ENCODE results near the gene MAML3. TPM values are rescaled to one million over a fixed set of nuclear protein-coding genes. Genes with fewer than 3 reads are reported as not detected.

The MAML3 gene
- total RNA-seq, 1 donor, result 0.72 TPM

GRCh38 chr4:139934708-139935195 lies 219.2 kb downstream of the MAML3 start:
- no peak overlapping the region for H3K4me2 ChIP-seq (ENCODE audit: insufficient read depth, low read length)
- H3K4me1 ChIP-seq (ENCODE audit: insufficient read depth, low read length), result no peaks in the 10 kb centered on the region
- no peak for DNase-seq (ENCODE audit: insufficient read length, low spot score, missing footprints)
- H3K79me2 ChIP-seq (ENCODE audit: insufficient read depth, low read length), result no peaks in the 10 kb centered on the region
- H3K27me3 ChIP-seq (ENCODE audit: insufficient read depth, low read length), result peaks cover 15% of the 10 kb centered on the region
- no peaks in the 10 kb centered on the region for H4K20me1 ChIP-seq (ENCODE audit: insufficient read depth, low read length)
- no peak for TF ChIP-seq CTCF (IDR thresholded peaks at IDR 0.05; ENCODE audit: extremely low read depth, low read depth, low read length)
- no peak overlapping the region for H2AFZ ChIP-seq (ENCODE audit: low read length)
- H3K27ac ChIP-seq (ENCODE audit: low read depth, low read length), result no peak overlapping the region
- no peaks in the 10 kb centered on the region for H3K36me3 ChIP-seq (ENCODE audit: insufficient read depth, low read length)
- no peak overlapping the region for H3K4me3 ChIP-seq (ENCODE audit: insufficient read depth, low read length)
- no peaks in the 10 kb centered on the region for H3K9me3 ChIP-seq (ENCODE audit: low read depth, low read length)

- Histone ChIP-seq H3K9me3 (ENCODE audit: low read depth, low read length) (no peaks in the 10 kb centered on the region), H3K4me3 (ENCODE audit: insufficient read depth, low read length) (no peak overlapping the region), H3K4me2 (ENCODE audit: insufficient read depth, low read length) (no peak overlapping the region), H3K27ac (ENCODE audit: low read depth, low read length) (no peak overlapping the region), H3K36me3 (ENCODE audit: insufficient read depth, low read length) (no peaks in the 10 kb centered on the region), H3K79me2 (ENCODE audit: insufficient read depth, low read length) (no peaks in the 10 kb centered on the region), H4K20me1 (ENCODE audit: insufficient read depth, low read length) (no peaks in the 10 kb centered on the region), H3K27me3 (ENCODE audit: insufficient read depth, low read length) (peaks cover 18% of the 10 kb centered on the region), H3K4me1 (ENCODE audit: insufficient read depth, low read length) (no peaks in the 10 kb centered on the region), H2AFZ (ENCODE audit: low read length) (no peak overlapping the region)
- no peak for DNase-seq (ENCODE audit: insufficient read length, low spot score, missing footprints)
- no peak for TF ChIP-seq CTCF (IDR thresholded peaks at IDR 0.05; ENCODE audit: extremely low read depth, low read depth, low read length)
Measured at GRCh38 chr4:139934057-139934707, 219.8 kb downstream of the MAML3 start.

GRCh38 chr4:139933541-139933940 lies 220.4 kb downstream of the MAML3 start:
- no peak overlapping the region for H2AFZ ChIP-seq (ENCODE audit: low read length)
- no peaks in the 10 kb centered on the region for H3K4me1 ChIP-seq (ENCODE audit: insufficient read depth, low read length)
- no peak overlapping the region for H3K4me2 ChIP-seq (ENCODE audit: insufficient read depth, low read length)
- no peak for DNase-seq (ENCODE audit: insufficient read length, low spot score, missing footprints)
- H3K4me3 ChIP-seq (ENCODE audit: insufficient read depth, low read length), result no peak overlapping the region
- H4K20me1 ChIP-seq (ENCODE audit: insufficient read depth, low read length), result no peaks in the 10 kb centered on the region
- H3K27me3 ChIP-seq (ENCODE audit: insufficient read depth, low read length), result peaks cover 18% of the 10 kb centered on the region
- TF ChIP-seq CTCF (IDR thresholded peaks at IDR 0.05; ENCODE audit: extremely low read depth, low read depth, low read length), result no peak
- no peaks in the 10 kb centered on the region for H3K79me2 ChIP-seq (ENCODE audit: insufficient read depth, low read length)
- no peak overlapping the region for H3K27ac ChIP-seq (ENCODE audit: low read depth, low read length)
- H3K9me3 ChIP-seq (ENCODE audit: low read depth, low read length), result no peaks in the 10 kb centered on the region
- H3K36me3 ChIP-seq (ENCODE audit: insufficient read depth, low read length), result no peaks in the 10 kb centered on the region

GRCh38 chr4:139933104-139933503 lies 220.9 kb downstream of the MAML3 start:
- H3K27ac ChIP-seq (ENCODE audit: low read depth, low read length), result no peak overlapping the region
- no peak overlapping the region for H3K4me2 ChIP-seq (ENCODE audit: insufficient read depth, low read length)
- peaks cover 18% of the 10 kb centered on the region for H3K27me3 ChIP-seq (ENCODE audit: insufficient read depth, low read length)
- H3K4me3 ChIP-seq (ENCODE audit: insufficient read depth, low read length), result no peak overlapping the region
- H3K36me3 ChIP-seq (ENCODE audit: insufficient read depth, low read length), result no peaks in the 10 kb centered on the region
- H3K4me1 ChIP-seq (ENCODE audit: insufficient read depth, low read length), result no peaks in the 10 kb centered on the region
- DNase-seq (ENCODE audit: insufficient read length, low spot score, missing footprints), result no peak
- no peaks in the 10 kb centered on the region for H3K9me3 ChIP-seq (ENCODE audit: low read depth, low read length)
- H4K20me1 ChIP-seq (ENCODE audit: insufficient read depth, low read length), result no peaks in the 10 kb centered on the region
- no peak overlapping the region for H2AFZ ChIP-seq (ENCODE audit: low read length)
- no peak for TF ChIP-seq CTCF (IDR thresholded peaks at IDR 0.05; ENCODE audit: extremely low read depth, low read depth, low read length)
- no peaks in the 10 kb centered on the region for H3K79me2 ChIP-seq (ENCODE audit: insufficient read depth, low read length)

All from osteoblast (primary cell).